Dedifferentiated amniotic fluid mesenchymal stem cell (primary cell): Measurements from ENCODE around the gene GTF2IRD1.
"Not testable (repeated sequence)": the region's sequence is repeated elsewhere in the genome, so short reads cannot be mapped to it uniquely, and the experiment has no call there.

Source experiments
- DNase-seq: peaks from one replicate; pipeline ENCODE4 v3.0.0-alpha.2; 2016; ENCODE audit errors: extremely low spot score

Gene GTF2IRD1

GRCh38 chr7:74470504-74470903, 16.8 kb downstream of the GTF2IRD1 start:
- DNase-seq = no peak

GRCh38 chr7:74473116-74473515, 19.4 kb downstream of the GTF2IRD1 start:
- no peak for DNase-seq

DNA sequence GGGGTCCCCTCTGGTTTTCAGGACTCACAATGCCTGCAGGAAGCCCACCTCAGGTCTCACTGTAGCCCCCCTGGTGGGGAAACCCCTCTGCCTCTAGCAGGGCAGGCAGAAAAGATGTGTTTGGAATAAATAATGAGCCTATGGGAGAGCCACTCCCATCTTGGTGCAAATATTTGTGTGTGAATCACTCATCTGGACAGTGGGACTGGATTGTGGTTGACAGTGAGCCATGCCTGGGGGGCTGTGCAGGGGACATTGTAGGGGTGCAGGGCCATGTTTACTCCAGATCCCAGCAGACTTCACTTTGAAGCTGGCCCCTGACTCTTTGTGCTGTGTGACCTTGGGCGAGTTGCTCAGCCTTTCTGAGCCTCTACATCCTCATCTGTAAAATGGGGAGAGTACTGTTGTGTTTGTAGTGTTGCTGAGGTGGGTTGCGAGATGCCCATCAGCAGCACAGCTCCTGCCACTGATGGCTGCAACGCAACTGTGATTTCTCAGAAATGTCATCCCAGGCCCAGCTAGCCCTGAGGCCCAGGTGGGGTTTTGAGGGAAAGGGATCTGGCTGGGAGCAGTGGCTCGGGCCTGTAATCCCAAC, 20.7 kb downstream of the GTF2IRD1 start:
- no peak for DNase-seq

DNA sequence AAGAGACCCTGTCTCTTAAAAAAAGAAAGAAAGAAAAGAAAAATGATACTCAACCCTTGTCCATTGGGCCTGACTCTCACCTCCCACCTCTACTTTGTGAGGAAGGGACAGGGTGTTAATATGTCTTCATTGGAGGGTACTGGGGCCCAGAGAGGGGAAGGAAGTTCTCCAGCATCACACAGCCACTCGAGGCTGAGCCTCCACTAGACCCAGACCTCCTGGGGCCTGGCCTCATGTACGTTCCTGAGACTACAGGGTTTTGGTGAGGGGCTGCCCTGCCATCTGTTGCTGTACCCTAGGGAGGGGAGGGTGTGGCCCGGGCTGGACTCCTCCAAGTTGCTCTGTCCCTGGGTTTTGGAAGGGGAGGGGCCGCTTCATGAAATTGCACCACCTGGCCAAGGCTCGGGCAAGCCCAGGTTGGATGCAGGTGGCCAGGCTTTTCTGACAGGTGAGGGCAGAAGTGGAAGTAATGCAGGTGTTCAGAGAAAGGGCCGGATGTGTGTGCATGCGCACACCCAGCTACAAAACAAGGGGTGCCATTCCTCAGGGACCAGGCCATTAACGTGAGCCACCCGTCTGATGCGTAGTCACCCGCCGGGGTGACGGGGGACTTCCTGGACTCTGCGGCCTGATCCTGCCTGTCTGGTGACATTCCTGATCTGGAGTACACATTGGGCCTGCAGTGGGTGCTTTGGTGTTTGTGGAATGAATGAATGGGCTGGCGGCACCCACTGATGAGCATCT, 21.7 kb downstream of the GTF2IRD1 start:
- no peak for DNase-seq

GRCh38 chr7:74475987-74476350, 22.3 kb downstream of the GTF2IRD1 start:
- DNase-seq = no peak

DNA sequence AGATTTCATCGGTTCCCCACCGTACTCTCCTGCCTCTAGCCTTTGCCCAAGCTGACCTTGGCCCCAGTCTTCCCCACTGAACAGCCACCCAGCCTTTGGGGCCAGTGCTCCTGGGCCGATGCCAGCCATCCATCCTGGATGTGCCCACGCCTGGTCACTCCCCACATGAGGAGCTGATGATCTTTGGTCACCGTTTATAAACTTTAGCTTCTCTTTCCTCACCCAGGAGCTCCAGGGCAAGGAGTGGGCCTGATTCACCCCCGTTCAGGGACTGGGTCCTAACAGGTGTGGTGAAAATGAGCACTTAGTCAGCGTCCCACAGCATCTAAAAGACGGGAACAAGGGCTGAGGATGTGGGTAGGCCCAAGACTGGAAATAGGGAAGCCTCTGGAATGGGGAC, 22.9 kb downstream of the GTF2IRD1 start:
- DNase-seq = no peak

DNA sequence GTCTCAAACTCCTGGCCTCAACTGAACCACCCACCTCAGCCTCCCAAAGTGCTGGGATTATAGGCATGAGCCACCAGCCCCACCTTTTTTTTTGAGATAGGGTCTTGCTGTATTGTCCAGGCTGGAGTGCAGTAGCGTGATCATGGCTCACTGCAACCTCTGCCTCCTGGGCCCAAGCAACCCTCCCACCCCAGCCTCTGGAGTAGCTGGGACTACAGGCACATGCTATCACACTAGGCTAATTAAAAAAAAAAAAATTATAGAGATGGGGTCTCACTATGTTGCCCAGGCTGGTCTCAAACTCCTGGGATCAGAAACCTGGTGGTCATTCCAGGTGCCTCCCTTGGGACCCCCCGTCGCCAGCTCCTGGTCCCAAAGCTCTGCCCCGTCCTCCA, 25.0 kb downstream of the GTF2IRD1 start:
- DNase-seq = no peak

GRCh38 chr7:74479066-74479781, 25.5 kb downstream of the GTF2IRD1 start:
- peak; percentile 17 for DNase-seq

DNA sequence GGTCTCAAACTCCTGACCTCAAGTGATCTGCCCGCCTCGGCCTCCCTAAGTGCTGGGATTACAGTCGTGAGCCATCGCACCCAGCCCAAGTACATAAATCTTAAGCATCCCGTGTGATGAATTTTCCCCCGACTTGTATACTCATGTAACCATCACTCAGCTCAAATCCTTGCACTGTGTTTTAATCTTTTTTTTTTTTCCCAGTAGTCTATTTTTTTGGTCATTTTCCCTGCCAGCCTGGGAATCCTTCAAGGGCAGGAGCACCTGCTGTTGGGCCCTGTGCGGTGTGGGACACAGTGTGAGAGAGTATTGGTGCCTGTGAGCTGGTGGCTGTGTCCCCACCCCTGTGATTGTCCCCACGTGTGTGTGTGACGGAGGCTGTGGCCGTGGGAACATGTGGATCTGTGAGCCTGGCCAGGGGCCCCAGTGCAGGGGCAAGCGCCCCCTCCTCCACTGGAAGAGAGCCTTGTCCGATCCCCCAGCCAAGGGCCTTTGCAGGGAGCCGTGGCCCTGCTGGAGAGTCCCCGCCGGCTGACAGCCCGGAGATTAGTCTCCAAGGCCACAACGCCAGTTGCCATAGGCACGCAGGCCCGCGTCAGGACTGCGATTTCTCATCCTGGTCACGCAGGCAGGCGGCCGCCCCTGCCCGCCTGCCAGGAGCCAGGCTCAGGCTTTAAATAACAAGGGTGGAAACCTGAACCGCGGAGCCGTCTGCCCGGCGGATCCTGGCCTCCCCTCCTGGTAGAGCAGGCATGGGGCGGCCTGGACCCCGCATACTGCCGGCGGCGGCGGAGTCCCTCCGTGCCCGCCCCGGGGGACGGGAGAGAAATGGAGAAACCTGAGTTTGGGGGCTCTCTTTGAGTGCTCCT, 26.5 kb downstream of the GTF2IRD1 start:
- DNase-seq = peak; percentile 90

- peak; percentile 60 for DNase-seq
These were observed 27.2 kb downstream of the GTF2IRD1 start for GRCh38 chr7:74480861-74481417.

GRCh38 chr7:74481458-74482196, 27.9 kb downstream of the GTF2IRD1 start:
- no peak for DNase-seq

DNA sequence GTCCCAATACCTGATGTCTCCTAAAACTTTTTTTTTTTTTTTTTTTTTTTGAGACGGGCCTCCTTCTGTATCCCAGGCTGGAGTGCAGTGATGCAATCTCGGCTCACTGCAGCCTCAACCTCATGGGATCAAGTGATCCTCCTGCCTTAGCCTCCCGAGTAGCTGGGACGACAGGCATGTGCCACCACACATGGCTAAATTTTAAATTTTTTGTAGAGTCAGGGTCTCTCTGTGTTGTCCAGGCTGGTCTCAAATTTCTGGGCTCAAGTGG, 28.4 kb downstream of the GTF2IRD1 start:
- DNase-seq = no peak

DNA sequence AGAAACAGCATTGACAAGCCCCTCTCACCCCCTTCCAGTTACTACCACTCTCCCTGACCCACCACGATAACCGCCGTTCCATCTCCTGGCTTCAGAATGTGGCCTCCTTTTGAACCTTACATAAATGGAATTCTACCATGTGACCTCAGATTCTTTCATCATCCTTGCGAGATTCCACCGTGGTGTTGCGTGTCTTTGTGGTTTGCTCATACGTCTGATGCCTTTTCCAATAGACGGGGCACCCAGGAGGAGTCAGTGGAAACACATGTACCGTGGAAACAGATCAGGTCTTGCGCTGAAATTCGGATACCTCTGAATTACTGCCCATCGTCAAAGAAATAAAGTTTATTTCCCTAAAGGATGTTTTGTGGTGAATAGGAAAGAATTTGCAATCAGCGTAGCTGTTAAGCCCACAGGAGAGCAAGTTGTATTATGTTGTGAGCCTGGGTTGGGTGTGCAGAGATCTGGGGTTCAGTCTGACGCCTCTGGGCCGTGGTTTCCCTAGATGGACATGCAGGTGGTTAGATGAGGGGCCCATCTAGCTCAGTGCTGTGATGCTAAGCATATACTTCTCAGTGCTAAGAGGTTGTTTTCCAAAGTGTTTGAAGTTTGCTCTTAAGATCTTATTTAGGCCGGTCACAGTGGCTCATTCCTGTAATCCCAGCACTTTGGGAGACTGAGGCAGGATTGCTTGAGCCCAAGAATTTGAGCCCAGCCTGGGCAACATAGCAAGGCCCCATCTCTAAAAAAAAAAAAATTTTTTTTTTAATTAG, 29.1 kb downstream of the GTF2IRD1 start:
- peak; percentile 95 for DNase-seq

DNA sequence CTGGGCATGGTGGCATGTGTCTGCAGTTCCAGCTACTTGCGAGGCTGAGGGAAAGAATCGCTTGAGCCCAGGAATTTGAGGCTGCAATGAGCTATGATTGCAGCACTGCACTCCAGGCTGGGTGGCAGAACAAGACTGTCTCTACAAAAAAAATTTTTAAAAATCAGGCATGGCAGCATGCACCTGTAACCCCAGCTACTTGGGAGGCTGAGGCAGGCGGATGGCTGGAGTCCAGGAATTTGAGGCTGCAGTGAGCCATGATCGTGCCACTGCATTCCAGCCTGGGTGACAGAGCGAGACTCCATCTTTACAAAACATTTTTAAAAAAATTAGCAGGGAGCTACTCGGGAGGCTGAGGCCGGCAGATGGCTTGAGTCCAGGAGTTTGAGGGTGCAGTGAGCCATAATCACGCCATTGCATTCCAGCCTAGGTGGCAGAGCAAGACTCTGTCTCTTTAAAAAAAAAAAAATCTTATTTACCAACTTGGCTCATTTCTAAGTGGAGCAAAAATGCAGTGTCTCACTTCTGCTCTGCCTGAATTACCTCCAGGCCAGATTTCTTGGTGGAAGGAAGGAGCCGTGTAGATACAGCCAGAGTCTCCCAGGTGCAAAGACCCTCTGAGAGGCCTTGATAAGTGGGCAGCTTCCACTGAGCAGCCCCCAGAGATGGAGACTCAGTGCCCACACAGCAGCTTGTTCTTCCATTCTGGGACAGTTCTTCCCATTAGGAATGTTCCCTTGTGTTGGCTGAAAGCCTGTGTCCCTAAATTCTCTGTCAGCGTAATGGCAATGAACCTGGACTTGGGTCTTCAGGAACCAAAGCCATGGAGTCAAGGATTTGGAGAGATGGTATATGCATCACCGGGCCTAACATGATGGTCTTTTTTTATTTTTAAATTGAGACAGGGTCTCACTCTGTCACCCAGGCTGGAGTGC, 30.0 kb downstream of the GTF2IRD1 start:
- peak; percentile 46 for DNase-seq

- no peak for DNase-seq
These were observed 31.9 kb downstream of the GTF2IRD1 start for GRCh38 chr7:74485611-74486010.

DNA sequence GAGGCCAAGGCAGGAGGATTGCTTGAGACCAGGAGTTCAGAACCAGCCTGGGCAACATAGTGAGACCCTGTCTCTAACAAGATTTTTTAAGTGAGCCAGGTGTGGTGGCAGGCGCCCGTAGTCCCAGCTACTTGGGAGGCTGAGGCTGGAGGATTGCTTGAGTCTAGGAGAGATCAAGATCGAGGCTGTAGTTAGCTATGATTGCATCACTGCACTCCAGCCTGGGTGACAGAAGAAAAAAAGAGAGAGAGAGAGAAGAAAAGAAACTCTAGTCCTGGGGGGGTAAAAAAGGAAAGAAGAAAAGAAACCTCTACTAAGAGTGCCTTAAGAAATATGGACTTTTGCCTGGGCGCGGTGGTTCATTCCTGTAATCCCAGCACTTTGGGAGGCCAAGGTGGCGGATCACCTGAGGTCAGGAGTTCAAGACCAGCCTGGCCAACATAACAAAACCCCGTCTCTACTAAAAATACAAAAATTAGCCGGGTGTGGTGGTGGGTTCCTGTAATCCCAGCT, 34.9 kb downstream of the GTF2IRD1 start:
- DNase-seq = not testable (repeated sequence)

DNA sequence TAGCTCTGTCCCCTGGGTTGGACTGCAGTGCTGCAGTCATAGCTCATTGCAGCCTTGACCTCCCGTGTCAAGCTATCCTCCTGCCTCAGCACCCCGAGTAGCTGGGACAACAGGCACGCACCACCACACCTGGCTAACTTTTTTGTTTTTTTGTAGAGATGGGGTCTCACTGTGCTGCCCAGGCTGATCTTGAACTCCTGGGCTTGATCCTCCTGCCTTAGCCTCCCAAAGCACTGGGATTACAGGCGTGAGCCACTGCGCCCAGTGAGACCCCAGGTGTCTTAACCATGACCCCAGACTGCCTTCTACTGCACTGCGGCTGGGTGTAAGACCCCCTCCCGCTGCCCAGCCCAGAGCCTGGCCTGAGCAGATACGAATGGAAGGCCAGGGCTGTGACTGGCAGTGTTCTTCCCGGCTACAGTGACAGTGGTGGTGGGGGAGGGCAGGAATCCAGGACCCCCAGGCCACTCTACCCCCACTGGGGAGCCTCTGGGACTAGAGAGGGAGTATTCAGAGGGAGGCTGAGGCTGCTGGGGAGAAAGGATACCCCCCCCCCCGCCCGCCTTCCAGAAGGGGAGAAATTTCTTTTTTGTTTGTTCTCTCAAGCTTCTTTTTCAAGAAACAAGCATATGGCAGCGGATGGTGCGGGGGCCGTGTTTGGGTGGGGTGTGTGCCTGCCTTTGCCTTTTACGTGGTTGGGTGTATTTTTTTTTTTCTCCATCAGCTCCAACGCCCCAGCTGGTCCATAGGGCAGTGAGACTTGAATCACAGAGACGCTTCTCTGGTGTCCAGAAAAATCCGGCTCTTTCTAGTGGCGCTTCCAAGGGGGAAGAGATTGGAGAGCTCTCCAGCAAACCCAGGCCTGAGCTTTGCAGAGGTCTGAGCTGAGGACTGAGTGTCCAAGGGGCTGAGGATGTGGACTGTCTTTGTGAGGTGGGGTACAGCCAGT, 36.6 kb downstream of the GTF2IRD1 start:
- DNase-seq = no peak

DNA sequence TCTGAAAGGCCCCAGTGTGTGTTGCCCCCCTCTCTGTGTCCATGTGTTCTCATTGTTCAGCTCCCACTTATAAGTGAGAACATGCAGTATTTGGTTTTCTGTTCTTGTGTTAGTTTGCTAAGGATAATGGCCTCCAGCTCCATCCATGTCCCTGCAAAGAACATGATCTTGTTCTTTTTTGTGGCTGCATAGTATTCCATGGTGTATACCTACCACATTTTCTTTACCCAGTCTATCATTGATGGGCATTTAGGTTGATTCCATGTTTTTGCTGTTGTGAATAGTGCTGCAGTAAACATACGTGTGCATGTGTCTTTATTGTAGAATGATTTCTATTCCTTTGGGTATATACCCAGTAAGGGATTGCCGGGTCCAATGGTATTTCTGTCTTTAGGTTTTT, 37.8 kb downstream of the GTF2IRD1 start:
- DNase-seq = not testable (repeated sequence)
